Loucy (cell line): Measurements from ENCODE around the gene PXT1.
A peak's percentile ranks its signal among the peaks of the same experiment; 100 is the strongest.

Source experiments
- H2AFZ ChIP-seq: fragments of 200-600 bp; sonication (generic); 2 replicates; pipeline ENCODE4 v1.6.0; 2016; ENCODE audit warnings: antibody characterized with exemption, mild to moderate bottlenecking, low read length, moderate library complexity
- H3F3A ChIP-seq: fragments of 200-600 bp; 2 replicates; pipeline ENCODE4 v1.6.0; 2016; ENCODE audit warnings: antibody characterized with exemption, low read depth, mild to moderate bottlenecking
- H3K27me3 ChIP-seq: fragments of 200-600 bp; sonication (generic); 2 replicates; pipeline ENCODE4 v1.6.1; 2014; ENCODE audit warnings: low read length, mild to moderate bottlenecking; ENCODE audit not compliant: insufficient read depth, poor library complexity, severe bottlenecking
- H3K36me3 ChIP-seq: fragments of 200-600 bp; sonication (generic); 2 replicates; pipeline ENCODE4 v1.6.1; 2016; ENCODE audit warnings: low read length; ENCODE audit not compliant: insufficient read depth
- H3K4me1 ChIP-seq: fragments of 200-600 bp; sonication (generic); 2 replicates; pipeline ENCODE4 v1.5.1; 2014; ENCODE audit warnings: low read length, mild to moderate bottlenecking; ENCODE audit not compliant: insufficient read depth, poor library complexity, severe bottlenecking
- H3K4me2 ChIP-seq: fragments of 200-600 bp; sonication (generic); 2 replicates; pipeline ENCODE4 v1.6.0; 2014; ENCODE audit warnings: antibody characterized with exemption, low read length, low read depth, mild to moderate bottlenecking; ENCODE audit not compliant: poor library complexity, severe bottlenecking
- H3K4me3 ChIP-seq: fragments of 200-600 bp; sonication (generic); 2 replicates; pipeline ENCODE4 v1.5.1; 2014; ENCODE audit warnings: low read length, mild to moderate bottlenecking, mixed read lengths; ENCODE audit not compliant: poor library complexity, severe bottlenecking
- H3K79me2 ChIP-seq: fragments of 200-600 bp; sonication (generic); 2 replicates; pipeline ENCODE4 v1.6.1; 2014; ENCODE audit warnings: low read length; ENCODE audit not compliant: insufficient read depth
- H3K9ac ChIP-seq: fragments of 200-600 bp; sonication (generic); 2 replicates; pipeline ENCODE4 v1.6.0; 2014; ENCODE audit warnings: mild to moderate bottlenecking, low read depth, low read length, moderate library complexity; ENCODE audit not compliant: poor library complexity, severe bottlenecking
- H3K9me2 ChIP-seq: fragments of 200-600 bp; sonication (generic); replicated peaks from 2 replicates; pipeline ENCODE4 v1.6.1; 2016; ENCODE audit warnings: low read depth, low read length, mixed read lengths
- H3K9me3 ChIP-seq: fragments of 200-600 bp; sonication (generic); 2 replicates; pipeline ENCODE4 v1.6.1; 2014; ENCODE audit warnings: mild to moderate bottlenecking, antibody characterized with exemption, low read length, low read depth; ENCODE audit not compliant: insufficient read depth
- H4K20me1 ChIP-seq: fragments of 200-600 bp; sonication (generic); 2 replicates; pipeline ENCODE4 v1.6.0; 2014; ENCODE audit warnings: antibody characterized with exemption, low read length, mild to moderate bottlenecking; ENCODE audit not compliant: insufficient read depth, poor library complexity, severe bottlenecking
- EZH2phosphoT487 ChIP-seq: fragments of 200-600 bp; IDR thresholded peaks from 2 replicates; pipeline ENCODE4 v1.6.1; 2018; ENCODE audit warnings: antibody characterized with exemption, mild to moderate bottlenecking, moderate library complexity, borderline replicate concordance
- TF ChIP-seq, protein P1 (sequence below): fragments of 200-600 bp; sonication (generic); conservative IDR thresholded peaks from 2 replicates; pipeline ENCODE4 v1.5.1; 2014; ENCODE audit warnings: mild to moderate bottlenecking, antibody characterized with exemption, low read length

The PXT1 gene

DNA sequence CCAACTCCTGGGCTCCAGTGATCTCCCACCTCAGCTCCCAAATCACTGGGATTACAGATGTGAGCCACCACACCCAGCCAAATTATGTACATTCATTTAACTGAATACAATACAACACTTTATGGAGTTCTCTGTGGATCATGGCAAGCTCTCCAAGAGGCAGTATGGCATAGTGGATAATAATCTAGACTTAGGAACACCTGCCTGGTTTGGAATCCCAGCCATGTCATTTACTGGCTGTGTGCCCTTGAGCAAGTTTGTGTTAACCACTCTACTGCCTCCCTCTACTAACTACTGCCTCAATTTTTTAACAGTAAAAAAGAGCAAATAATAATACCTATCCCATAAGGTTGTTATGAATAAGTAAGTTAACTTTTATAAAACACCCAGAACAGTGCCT lies 53.3 kb downstream of the PXT1 start:
- H3K79me2 ChIP-seq: no peaks in the 10 kb centered on the region
- no peak overlapping the region for H2AFZ ChIP-seq
- H3K9me2 ChIP-seq: no peaks in the 10 kb centered on the region
- H3K4me1 ChIP-seq: no peaks in the 10 kb centered on the region
- H3K9ac ChIP-seq: no peak overlapping the region
- no peaks in the 10 kb centered on the region for H3F3A ChIP-seq
- no peak overlapping the region for H3K4me2 ChIP-seq
- no peaks in the 10 kb centered on the region for H3K36me3 ChIP-seq
- H4K20me1 ChIP-seq: no peaks in the 10 kb centered on the region
- H3K4me3 ChIP-seq: no peak overlapping the region
- no peaks in the 10 kb centered on the region for H3K9me3 ChIP-seq
- no peaks in the 10 kb centered on the region for H3K27me3 ChIP-seq
- TF ChIP-seq, protein P1, sequence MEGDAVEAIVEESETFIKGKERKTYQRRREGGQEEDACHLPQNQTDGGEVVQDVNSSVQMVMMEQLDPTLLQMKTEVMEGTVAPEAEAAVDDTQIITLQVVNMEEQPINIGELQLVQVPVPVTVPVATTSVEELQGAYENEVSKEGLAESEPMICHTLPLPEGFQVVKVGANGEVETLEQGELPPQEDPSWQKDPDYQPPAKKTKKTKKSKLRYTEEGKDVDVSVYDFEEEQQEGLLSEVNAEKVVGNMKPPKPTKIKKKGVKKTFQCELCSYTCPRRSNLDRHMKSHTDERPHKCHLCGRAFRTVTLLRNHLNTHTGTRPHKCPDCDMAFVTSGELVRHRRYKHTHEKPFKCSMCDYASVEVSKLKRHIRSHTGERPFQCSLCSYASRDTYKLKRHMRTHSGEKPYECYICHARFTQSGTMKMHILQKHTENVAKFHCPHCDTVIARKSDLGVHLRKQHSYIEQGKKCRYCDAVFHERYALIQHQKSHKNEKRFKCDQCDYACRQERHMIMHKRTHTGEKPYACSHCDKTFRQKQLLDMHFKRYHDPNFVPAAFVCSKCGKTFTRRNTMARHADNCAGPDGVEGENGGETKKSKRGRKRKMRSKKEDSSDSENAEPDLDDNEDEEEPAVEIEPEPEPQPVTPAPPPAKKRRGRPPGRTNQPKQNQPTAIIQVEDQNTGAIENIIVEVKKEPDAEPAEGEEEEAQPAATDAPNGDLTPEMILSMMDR: no peak
- TF ChIP-seq EZH2phosphoT487: no peak

DNA sequence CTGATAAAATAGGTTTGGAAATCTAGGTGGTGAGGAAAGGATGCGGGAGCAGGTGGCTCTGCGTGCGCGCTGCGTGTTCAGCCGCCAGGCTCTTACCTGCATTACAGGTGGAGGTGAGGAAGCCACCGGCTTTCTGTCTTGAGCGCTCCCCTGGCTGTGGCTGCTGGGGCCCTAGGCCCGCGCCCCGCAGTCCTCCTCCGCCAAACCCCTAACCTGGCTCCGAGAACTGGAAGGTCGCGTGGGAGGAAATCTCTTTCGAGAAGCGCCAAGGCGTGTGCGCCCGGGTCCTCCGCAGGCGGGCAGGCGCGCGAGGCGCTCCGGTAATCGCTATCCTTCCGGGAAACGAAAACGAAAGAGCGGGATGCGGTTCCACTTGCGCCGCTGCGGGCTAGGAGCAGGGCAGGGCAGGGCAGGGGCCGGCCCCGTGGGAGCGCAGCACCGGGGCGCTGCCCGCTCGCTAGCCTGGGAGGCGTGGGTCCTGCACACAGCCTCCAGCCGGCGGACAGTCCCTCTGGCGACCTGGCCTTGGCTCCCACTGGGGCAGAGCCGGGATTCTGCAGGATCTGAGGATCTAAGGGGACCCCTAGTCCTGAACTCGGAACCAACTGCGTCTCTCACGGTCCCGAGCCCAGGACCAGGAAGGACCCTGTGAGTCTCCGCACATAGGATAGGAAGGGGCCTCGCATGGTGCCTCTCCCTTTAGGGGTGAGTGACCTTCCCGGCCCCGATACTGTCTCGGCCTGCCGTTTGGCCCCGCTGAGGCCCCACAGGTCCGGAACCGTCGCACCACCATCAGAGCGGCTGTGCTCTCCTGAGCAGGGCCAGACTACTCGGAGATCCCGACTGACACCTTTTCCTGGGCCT lies 55.0 kb downstream of the PXT1 start, which contains the start of gene ETV7:
Gene ETV7 (minus strand): TSS at position 230 of the 864 bp plus-strand sequence. CDS start 128 bp downstream, at position 102.
- Histone ChIP-seq H3K9ac (no peak within 1 kb of the TSS), H3K27me3 (no peaks in the 10 kb centered on the region), H3K4me3 (no peak within 1 kb of the TSS), H3K9me2 (no peaks in the 10 kb centered on the region), H2AFZ (peak within 1 kb of the TSS; percentile 63; the same call in 1 of the 2 replicates), H3K79me2 (no peaks in the 10 kb centered on the region), H4K20me1 (no peaks in the 10 kb centered on the region), H3K36me3 (no peaks in the 10 kb centered on the region), H3K9me3 (no peaks in the 10 kb centered on the region), H3K4me2 (no peak within 1 kb of the TSS), H3K4me1 (no peaks in the 10 kb centered on the region), H3F3A (no peaks in the 10 kb centered on the region)
- TF ChIP-seq, protein P1: no peak
- TF ChIP-seq EZH2phosphoT487: no peak

DNA sequence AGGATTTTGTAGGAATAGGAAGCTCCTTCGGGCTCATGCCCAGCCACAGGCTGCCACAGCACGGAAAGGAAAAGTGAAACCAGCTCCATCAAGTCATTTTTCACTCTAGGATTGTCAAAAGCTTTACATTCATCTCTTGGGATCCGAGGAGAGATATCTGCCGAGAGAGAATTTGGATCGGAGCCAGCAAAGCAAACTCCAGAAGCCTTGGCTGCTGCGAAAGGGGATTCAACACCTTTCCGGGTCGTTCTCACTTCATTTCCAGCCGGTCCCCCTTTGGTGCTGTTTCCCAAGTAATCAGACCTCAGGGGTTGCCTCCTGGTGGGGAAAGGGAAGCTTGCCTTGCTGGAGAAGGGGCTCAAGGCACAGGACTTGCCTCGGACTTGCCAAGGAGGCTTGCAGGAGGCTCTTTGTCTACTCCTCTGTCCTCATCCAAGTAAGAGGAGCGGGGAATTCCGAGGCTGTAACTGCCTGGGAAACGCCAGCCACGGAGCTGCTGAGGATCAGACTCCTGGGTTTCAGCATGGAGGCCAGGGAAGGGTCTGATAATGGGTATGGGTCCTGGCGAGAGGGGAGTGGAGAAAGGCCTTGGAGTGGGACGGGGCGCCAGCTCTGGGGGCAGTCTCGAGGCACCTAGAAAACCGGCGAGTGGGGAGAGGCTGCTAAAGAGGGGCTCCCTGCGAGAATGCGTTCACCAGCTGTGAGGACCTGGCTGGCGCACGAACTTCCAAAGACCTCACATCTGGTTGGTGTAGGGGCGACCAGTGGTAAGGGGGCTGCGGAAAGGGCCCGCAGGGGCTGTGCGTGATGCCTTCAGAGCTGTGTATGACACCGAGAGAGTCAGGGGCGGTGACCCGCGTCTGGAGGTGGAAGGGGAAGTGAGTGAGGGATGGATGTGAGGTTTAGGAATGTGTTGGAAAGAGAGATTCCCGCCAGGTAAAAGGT lies 55.9 kb downstream of the PXT1 start:
- H3K27me3 ChIP-seq: no peaks in the 10 kb centered on the region
- H2AFZ ChIP-seq: peak overlapping the region; percentile 63; the same call in 1 of the 2 replicates
- H3F3A ChIP-seq: no peaks in the 10 kb centered on the region
- no peaks in the 10 kb centered on the region for H3K9me2 ChIP-seq
- no peak overlapping the region for H3K4me2 ChIP-seq
- no peaks in the 10 kb centered on the region for H3K79me2 ChIP-seq
- H4K20me1 ChIP-seq: no peaks in the 10 kb centered on the region
- no peaks in the 10 kb centered on the region for H3K4me1 ChIP-seq
- no peak overlapping the region for H3K4me3 ChIP-seq
- TF ChIP-seq, protein P1: no peak
- TF ChIP-seq EZH2phosphoT487: no peak
- no peaks in the 10 kb centered on the region for H3K9me3 ChIP-seq
- no peaks in the 10 kb centered on the region for H3K36me3 ChIP-seq
- H3K9ac ChIP-seq: no peak overlapping the region
